GM18505 (cell line): ENCODE measurements around the gene TUBG2.
"Not testable (repeated sequence)": the region's sequence is repeated elsewhere in the genome, so short reads cannot be mapped to it uniquely, and the experiment has no call there.

Experiments
- ATAC-seq: cut with Tn5 transposase; IDR thresholded peaks from one replicate; pipeline ENCODE4 v1.9.1; 2021; ENCODE audit not compliant: unreplicated experiment
- POLR2A ChIP-seq: IDR thresholded peaks from 4 replicates; pipeline ENCODE4 v1.6.1; 2011; ENCODE audit warnings: borderline replicate concordance; ENCODE audit not compliant: insufficient read depth, insufficient read length; ENCODE audit errors: extremely low read depth

Gene TUBG2

GRCh38 chr17:42659079-42659931 lies at the start of gene TUBG2:
Gene TUBG2 (plus strand): TSS chr17:42659284. CDS start chr17:42659504, 220 bp downstream.
- no peak for ATAC-seq
- TF ChIP-seq POLR2A: peak; percentile 65

DNA sequence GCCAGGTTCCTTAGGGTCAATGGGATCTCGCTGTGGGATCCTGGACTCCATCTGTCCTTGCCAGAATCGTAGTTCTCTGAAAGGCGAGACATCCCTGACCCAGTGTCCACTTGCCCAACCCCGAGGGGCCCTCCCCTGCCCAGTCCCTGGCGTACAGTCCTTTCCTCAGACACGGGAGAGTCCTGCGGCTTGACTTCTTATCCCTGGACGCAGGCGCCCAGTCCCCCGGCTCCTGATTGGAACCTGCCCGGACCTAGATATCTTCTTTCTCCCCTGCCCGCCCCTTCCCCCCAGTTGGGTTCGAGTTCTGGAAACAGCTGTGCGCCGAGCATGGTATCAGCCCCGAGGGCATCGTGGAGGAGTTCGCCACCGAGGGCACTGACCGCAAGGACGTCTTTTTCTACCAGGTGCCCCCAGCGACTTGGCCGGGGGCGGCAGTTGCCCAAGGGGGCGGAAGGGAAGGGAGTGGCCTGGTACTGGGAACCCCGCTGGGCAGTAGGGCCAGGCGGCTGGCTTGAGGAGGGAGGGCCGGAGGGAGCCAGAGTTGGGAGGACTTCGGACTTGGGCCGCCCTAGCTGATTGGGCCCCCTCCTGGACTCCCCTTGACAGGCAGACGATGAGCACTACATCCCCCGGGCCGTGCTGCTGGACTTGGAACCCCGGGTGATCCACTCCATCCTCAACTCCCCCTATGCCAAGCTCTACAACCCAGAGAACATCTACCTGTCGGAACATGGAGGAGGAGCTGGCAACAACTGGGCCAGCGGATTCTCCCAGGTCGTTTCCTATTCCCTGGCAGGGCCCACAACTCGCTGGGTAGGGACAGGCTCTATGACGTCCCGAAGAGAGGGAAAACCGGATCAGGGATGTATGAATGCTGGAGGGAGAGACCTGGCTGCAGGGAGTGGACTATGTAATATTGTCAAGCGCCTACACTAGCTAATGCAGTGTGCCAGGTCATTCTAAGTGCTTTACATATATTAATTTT lies 49.0 kb upstream of the TUBG2 start:
- peak; percentile 7 for ATAC-seq

- no peak for TF ChIP-seq POLR2A
- no peak for ATAC-seq
These were observed 47.1 kb upstream of the TUBG2 start for GRCh38 chr17:42612013-42612412.

- no peak for ATAC-seq
These were observed 45.3 kb upstream of the TUBG2 start for GRCh38 chr17:42613699-42614295.

GRCh38 chr17:42617956-42618431 lies 41.1 kb upstream of the TUBG2 start:
- no peak for TF ChIP-seq POLR2A
- no peak for ATAC-seq

More at GRCh38 chr17:42613699-42614295, 45.3 kb upstream of the TUBG2 start:
- no peak for TF ChIP-seq POLR2A

- no peak for ATAC-seq
- TF ChIP-seq POLR2A: peak; percentile 20
These were observed 40.5 kb upstream of the TUBG2 start for GRCh38 chr17:42618442-42619150.

DNA sequence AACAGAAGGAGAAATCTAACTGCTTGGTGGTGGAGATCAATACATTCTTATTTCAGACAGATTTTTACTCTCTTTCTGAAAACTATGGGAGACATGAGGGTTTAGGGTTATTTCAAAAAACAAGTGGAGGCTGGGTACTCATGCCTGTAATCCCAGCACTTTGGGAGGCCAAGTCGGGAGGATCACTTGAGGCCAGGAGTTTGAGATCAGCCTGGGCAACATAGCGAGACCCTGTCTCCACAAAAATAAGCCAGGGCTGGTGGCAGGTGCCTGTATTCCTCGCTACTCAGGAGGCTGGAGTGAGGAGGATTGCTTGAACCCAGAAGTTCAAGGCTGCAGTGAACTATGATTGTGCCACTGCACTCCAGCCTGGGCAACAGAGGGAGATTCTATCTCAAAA lies 37.1 kb upstream of the TUBG2 start:
- not testable (repeated sequence) for ATAC-seq

GRCh38 chr17:42623271-42623670 lies 35.8 kb upstream of the TUBG2 start:
- TF ChIP-seq POLR2A: no peak

GRCh38 chr17:42623732-42624596 lies 35.1 kb upstream of the TUBG2 start:
- ATAC-seq: no peak
- TF ChIP-seq POLR2A: no peak

More at GRCh38 chr17:42623271-42623670, 35.8 kb upstream of the TUBG2 start:
- ATAC-seq: no peak

DNA sequence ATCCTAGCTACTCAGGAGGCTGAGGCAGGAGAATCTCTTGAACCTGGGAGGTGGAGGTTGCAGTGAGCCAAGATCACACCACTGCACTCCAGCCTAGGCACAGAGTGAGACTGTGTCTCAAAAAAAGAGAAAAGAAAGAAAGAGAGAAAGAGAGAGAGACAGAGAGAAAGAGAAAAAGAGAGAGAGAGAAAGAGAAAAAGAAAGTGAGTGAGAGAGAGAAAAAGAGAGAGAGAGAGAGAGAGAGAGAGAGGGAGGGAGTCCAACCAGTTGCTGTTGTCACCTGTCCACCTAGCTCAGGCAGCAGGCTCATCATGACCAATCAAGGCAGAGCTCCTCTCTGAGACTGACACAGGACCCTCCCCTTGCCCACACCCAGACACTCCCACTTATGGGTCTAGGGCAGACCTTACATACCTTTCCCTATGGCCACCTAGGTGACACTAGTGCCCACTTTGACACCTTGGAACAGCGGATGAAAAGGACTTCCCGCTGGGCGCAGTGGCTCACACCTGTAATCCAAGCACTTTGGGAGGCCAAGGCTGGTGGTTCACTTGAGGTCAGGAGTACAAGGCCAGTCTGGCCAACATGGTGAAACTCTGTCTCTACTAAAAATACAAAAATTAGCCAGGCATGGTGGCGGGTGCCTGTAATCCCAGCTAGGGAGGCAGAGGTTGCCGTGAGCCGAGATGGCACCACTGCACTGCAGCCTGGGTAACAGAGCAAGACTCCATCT lies 31.9 kb upstream of the TUBG2 start:
- ATAC-seq: not testable (repeated sequence)

- no peak for TF ChIP-seq POLR2A
These were observed 29.6 kb upstream of the TUBG2 start for GRCh38 chr17:42629411-42630009.

More at GRCh38 chr17:42629411-42630009, 29.6 kb upstream of the TUBG2 start:
- no peak for ATAC-seq
